GM18868 (cell line): ENCODE data around the gene MOCS3.
"Not testable (repeated sequence)": the region's sequence is repeated elsewhere in the genome, so short reads cannot be mapped to it uniquely, and the experiment has no call there.

Experiments
- ATAC-seq: cut with Tn5 transposase; IDR thresholded peaks from one replicate; pipeline ENCODE4 v1.9.1; 2021; ENCODE audit warnings: mild to moderate bottlenecking, moderate library complexity; ENCODE audit not compliant: unreplicated experiment

The MOCS3 gene

GRCh38 chr20:50932016-50932485 lies 26.6 kb upstream of the MOCS3 start:
- no peak for ATAC-seq

DNA sequence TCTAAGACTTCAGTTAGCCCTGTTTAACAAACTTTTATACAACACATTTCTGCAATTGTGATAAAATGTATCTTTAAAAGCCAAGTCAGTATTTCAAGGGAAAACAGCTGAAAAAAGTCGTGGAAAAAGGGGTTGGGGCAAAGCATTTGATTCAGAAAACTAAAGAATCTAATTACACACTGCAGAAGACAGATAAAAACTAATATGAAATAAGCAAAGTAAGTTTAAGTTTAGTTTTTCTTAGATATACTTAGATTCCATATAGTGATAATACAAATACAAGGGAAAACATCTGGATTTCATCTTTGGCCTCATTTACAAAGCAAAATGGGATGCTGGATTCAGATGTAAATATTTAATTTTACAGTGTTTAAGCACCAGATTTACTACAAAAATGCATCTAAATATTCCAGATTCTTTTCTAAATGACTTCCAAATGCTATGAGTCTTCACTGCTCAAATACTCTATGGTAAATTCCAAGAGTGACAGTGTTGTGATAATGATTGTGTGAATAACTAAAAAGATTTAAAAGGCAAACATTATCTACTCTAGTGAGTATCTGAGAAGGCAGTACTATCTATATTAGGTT lies 25.8 kb upstream of the MOCS3 start:
- ATAC-seq = no peak

GRCh38 chr20:50933589-50933988 lies 25.0 kb upstream of the MOCS3 start:
- ATAC-seq = no peak

DNA sequence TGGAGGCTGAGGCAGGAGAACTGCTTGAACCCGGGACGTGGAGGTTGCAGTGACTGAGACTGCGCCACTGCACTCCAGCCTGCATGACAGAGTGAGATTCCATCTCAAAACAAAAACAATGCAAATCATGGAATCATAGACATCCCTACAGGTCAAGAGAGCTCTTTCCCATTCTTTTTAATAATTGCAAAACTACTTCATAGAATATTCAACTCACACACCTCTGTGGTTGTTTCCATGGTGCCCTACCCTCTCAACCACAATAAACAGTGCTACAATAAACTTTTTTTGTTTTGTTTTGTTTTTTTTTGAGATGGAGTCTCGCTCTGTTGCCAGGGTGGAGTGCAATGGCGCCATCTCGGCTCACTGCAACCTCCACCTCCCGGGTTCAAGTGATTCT lies 15.5 kb upstream of the MOCS3 start:
- ATAC-seq = no peak

DNA sequence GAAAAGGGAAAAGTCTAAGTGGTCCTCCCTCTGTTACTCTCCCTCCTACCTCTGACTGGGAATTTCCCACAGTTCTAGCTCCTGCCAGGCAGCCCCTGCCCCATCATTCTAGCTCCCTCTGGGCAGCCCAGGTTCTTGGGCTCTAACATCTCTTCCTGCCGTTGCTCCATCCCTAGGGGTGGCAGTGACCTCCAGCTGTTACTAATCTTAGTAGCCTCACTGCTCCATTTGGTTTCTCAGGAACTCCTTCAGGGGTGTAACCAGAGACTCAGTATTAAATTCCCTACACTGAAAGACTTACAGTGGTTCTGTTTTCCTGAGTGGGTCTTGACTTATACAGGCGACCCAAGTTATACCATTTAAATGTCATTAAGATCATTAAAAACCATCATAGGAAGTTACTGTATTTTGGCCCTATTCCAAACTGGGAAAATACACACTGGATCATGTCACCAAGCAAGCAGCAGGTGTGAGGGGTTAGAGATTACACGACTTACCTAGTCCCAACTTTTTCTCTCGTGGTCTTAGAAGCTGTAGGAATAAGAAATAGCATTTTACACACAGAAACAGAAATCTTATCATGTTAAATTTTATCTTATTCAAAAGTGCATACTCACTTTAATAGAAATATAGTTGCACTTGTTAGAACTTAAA lies 10.4 kb upstream of the MOCS3 start:
- ATAC-seq = no peak

DNA sequence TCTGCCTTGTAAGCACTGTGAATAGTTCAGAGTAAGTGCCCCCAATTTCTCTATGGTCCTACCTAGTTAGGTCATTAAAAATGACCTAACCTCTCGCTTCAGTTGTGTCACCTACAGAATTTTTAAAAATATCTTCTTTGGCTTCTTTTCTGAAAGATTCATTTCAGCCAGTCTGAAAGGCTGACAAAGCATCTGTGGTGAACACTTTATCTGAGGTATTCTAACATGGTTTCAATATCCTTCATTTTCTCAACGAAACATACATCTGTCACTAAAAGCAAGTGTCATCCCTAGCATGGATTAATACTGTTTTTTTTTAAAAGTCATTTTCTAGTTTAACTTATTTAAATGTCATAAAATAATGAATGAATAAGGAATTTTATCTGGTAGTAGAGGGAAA lies 5.4 kb upstream of the MOCS3 start:
- ATAC-seq = no peak

DNA sequence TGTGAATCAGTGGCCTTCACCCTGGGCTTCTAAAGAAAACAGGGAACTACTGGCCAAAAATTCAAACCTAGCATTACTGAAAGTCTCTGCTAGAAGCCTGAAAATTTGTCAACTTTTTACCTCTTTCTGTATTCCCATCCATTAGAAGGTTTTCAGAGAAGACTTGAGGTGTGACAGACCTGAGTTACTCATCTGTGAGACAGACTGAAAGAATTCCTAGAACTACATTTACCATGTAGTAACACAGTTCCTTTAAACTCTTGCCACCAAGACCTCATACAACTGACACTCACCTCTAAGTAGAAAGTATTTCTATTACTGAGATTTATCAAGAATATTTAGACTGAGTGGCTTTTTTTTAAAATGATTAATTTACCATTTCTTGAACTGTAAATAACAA lies 4.8 kb upstream of the MOCS3 start:
- no peak for ATAC-seq

GRCh38 chr20:50957276-50957675 lies 1.3 kb upstream of the MOCS3 start:
- ATAC-seq = no peak

DNA sequence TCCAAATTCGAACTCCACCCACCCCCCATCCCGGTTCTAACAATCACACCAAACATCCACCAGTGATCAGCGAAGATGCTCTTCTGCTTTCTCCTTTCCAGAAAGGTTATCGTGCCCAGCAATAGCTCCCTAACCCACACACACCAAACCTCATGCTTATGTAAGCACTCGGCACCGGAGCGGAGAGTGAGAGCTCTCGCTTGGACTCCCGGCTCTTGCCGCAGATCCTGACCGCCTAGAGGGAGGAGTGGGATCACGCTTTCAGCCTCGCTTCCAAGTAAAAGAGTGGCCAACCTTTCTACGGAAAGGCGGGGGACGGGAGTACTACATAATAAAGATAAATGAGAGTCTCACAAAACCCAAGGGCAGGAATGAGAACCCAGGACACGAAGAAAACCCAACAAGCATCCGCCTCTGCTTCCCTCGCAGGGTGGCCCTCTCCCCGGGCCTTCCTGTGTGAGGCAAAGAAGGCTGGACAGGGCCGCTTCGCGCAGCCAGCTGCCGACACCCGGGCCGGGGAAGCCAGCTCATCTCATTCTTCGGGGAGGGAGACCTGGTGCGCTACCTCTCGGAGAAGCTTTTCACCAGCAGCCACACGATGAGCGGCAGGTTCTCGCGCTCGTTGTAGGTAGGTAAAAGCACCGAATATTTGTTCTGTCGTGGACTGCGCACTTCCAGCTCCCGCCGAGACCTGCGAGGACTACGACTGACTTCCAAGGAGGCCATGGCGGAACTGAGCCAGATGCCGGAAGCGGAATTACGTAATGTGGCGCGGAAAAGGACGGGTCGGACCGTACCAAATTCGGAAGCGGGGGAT lies 612 bp upstream of the MOCS3 start, which contains the start of gene DPM1:
Gene DPM1, minus strand, starts transcription at position 735 of the 817 bp plus-strand sequence. Its CDS starts 9 bp downstream, at position 726.
- ATAC-seq = peak; percentile 83

GRCh38 chr20:50959543-50960126 lies 1.0 kb downstream of the MOCS3 start:
- ATAC-seq = no peak

DNA sequence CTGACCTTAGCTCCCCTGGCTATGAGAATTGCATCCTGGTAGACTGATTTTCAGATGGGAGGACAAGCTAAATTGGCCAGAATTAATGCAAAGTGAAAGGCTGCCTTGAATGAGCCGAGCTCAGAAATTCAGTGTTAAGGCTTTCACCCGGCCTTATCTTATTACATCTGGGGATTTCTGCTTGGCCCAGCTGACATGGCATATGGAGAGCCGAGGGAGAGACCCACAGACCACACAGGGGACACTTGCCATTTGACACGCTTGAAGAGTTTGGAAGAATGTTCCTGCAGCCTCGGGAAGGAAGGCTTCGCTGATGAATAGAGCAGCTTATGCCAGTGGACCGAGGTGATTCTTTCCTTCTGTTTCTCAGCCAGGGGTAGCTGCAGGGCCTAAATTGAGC lies 9.0 kb downstream of the MOCS3 start:
- ATAC-seq = no peak

- ATAC-seq = no peak
These were observed 9.7 kb downstream of the MOCS3 start for GRCh38 chr20:50968289-50968688.

DNA sequence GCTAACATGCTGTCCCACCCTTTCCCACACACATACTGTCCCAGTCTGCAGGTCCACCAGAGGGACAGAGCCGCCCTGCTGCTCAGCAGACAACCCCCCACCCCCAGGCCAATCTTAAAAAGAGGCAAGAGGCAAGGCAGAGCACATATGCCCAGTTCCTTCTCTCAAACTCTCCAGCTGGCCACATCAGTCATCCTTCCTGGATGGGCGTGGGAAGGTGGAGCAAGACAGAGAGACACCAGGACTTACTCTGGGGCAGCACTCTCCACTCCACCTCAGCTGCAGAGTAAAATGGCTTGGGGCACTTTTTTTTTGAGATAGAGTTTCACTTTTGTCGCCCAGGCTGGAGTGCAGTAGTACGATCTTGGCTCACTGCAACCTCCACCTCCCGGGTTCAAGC lies 10.8 kb downstream of the MOCS3 start:
- ATAC-seq = no peak

DNA sequence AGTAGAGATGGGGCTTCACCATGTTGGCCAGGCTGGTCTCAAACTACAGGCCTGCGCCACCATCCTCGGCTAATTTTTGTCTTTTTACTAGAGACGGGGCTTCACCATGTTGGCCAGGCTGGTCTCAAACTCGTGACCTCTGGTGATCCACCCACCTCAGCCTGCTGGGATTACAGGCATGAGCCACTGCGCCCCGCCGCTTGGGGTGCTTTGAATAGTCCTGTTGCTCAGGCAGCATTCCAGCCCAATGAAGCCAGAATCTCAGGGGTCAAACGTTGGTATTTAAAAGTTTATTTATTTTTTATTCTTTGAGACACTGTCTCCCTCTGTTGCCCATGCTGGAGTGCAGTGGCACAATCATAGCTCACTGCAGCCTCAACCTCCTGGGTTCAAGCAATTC lies 11.3 kb downstream of the MOCS3 start:
- ATAC-seq = no peak

DNA sequence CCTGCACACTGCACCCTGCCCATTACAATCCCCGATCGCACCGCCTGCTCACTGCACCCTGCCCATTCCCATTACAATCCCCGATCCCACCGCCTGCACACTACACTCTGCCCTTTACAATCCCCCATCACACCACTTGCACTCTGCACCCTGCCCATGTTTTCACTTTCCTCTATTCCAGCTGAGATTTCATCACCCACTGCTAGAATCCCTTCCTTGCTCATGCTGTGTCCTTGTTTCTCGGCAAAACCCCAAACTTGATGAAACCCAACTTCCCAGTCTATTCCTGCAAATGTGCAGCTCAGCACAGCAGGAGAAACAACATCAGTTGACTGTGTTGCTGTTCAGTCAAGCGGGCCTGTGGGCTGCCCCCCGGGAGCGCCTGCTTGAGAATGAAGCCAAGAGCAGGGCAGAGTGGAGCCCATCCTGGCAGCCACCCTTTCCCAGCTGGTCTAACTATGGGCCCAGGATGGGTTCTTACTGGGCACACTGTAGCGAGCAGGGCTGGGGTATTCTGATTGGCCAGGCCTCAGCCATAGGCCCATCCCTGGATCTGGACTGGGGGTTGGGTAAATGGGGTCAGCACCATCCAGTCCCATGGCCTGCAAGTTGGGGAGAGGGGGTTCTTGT lies 17.2 kb downstream of the MOCS3 start:
- no peak for ATAC-seq

GRCh38 chr20:50977066-50978021 lies 18.7 kb downstream of the MOCS3 start:
- ATAC-seq = no peak

DNA sequence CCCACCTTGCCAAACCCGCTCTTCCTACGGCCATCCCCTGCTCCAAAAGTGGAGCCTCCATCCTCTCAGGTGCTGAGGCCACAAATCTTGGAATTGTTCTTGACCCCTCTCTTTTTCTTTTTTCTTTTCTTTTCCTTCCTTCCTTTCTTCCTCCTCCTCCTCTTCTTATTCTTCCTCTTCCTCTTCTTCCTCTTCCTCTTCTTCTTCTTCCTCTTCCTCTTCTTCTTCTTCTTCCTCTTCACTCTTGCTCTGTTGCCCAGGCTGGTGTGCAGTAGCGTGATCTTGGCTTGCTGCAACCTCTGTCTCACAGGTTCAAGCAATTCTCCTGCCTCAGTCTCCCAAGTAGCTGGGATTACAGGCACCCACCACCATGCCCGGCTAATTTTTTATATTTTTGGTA lies 19.9 kb downstream of the MOCS3 start:
- not testable (repeated sequence) for ATAC-seq

- no peak for ATAC-seq
These were observed 21.6 kb downstream of the MOCS3 start for GRCh38 chr20:50980071-50980681.
